ENCODE results near the gene MAJIN.

GRCh38 chr11:64903291-64903833 lies 68.5 kb downstream of the MAJIN start:
- TF ChIP-seq, protein P1, sequence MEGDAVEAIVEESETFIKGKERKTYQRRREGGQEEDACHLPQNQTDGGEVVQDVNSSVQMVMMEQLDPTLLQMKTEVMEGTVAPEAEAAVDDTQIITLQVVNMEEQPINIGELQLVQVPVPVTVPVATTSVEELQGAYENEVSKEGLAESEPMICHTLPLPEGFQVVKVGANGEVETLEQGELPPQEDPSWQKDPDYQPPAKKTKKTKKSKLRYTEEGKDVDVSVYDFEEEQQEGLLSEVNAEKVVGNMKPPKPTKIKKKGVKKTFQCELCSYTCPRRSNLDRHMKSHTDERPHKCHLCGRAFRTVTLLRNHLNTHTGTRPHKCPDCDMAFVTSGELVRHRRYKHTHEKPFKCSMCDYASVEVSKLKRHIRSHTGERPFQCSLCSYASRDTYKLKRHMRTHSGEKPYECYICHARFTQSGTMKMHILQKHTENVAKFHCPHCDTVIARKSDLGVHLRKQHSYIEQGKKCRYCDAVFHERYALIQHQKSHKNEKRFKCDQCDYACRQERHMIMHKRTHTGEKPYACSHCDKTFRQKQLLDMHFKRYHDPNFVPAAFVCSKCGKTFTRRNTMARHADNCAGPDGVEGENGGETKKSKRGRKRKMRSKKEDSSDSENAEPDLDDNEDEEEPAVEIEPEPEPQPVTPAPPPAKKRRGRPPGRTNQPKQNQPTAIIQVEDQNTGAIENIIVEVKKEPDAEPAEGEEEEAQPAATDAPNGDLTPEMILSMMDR (IDR thresholded peaks at IDR 0.05), result no peak
- TF ChIP-seq POLR2AphosphoS5 (IDR thresholded peaks at IDR 0.05) (no peak), EP300 (IDR thresholded peaks at IDR 0.05) (no peak)

Measured in esophagus muscularis mucosa (tissue), 4 donors.